Mesendoderm (in vitro differentiated cells): ENCODE measurements around the gene MC1R.

Source experiments
- DNase-seq: peaks from one replicate; pipeline ENCODE4 v3.0.0; 2013
- H2AK5ac ChIP-seq: 2 replicates; pipeline ENCODE4 v1.6.1; 2013; ENCODE audit warnings: low read length, inconsistent platforms
- H2BK120ac ChIP-seq: 2 replicates; pipeline ENCODE4 v1.6.1; 2013; ENCODE audit warnings: low read depth, mild to moderate bottlenecking, low read length, moderate library complexity, mixed read lengths
- H2BK15ac ChIP-seq: replicated peaks from 2 replicates; pipeline ENCODE4 v1.6.1; 2013; ENCODE audit warnings: low read depth, mild to moderate bottlenecking, moderate library complexity
- H2BK5ac ChIP-seq: 2 replicates; pipeline ENCODE4 v1.6.1; 2013; ENCODE audit warnings: low read length, inconsistent platforms
- H3K18ac ChIP-seq: 2 replicates; pipeline ENCODE4 v1.6.1; 2013; ENCODE audit warnings: mild to moderate bottlenecking, low read length, mixed read lengths
- H3K23ac ChIP-seq: one replicate; pipeline ENCODE4 v1.6.1; 2013; ENCODE audit warnings: low read length
- H3K27ac ChIP-seq: 2 replicates; pipeline ENCODE4 v1.5.1; 2013; ENCODE audit warnings: low read depth, mild to moderate bottlenecking, inconsistent platforms, low read length, moderate library complexity
- H3K27me3 ChIP-seq: 2 replicates; pipeline ENCODE4 v1.6.1; 2013; ENCODE audit warnings: low read length, control low read depth, mild to moderate bottlenecking, inconsistent platforms; ENCODE audit not compliant: insufficient read depth, poor library complexity
- H3K36me3 ChIP-seq: 2 replicates; pipeline ENCODE4 v1.6.1; 2013; ENCODE audit warnings: low read length, inconsistent platforms; ENCODE audit not compliant: control insufficient read depth, insufficient read depth
- H3K4ac ChIP-seq: one replicate; pipeline ENCODE4 v1.6.1; 2013; ENCODE audit warnings: low read depth, mild to moderate bottlenecking, low read length, moderate library complexity
- H3K4me1 ChIP-seq: 2 replicates; pipeline ENCODE4 v1.6.1; 2013; ENCODE audit warnings: low read depth, low read length, inconsistent platforms; ENCODE audit not compliant: control insufficient read depth
- H3K4me2 ChIP-seq: 2 replicates; pipeline ENCODE4 v1.6.1; 2013; ENCODE audit warnings: low read length
- H3K4me3 ChIP-seq: 2 replicates; pipeline ENCODE4 v1.5.1; 2013; ENCODE audit warnings: mild to moderate bottlenecking, low read length
- H3K56ac ChIP-seq: one replicate; pipeline ENCODE4 v1.6.1; 2013; ENCODE audit warnings: low read length
- H3K79me1 ChIP-seq: 2 replicates; pipeline ENCODE4 v1.6.1; 2013; ENCODE audit warnings: low read length, inconsistent platforms
- H3K79me2 ChIP-seq: 2 replicates; pipeline ENCODE4 v1.6.1; 2013; ENCODE audit warnings: mild to moderate bottlenecking, low read length; ENCODE audit not compliant: control insufficient read depth, insufficient read depth
- H3K9ac ChIP-seq: 2 replicates; pipeline ENCODE4 v1.6.1; 2013; ENCODE audit warnings: low read length, inconsistent platforms
- H4K5ac ChIP-seq: one replicate; pipeline ENCODE4 v1.6.1; 2013; ENCODE audit warnings: low read length
- H4K8ac ChIP-seq: one replicate; pipeline ENCODE4 v1.6.1; 2013; ENCODE audit warnings: low read depth, mild to moderate bottlenecking, control low read depth, low read length, moderate library complexity
- WGBS: extraction: QIAGEN DNeasy Blood & Tissue Kit; methylation state at CpG from one replicate; pipeline ENCODE4 v1.1.7; 2013; ENCODE audit warnings: low lambda C conversion rate, missing lambda C conversion rate; ENCODE audit not compliant: insufficient coverage; ENCODE audit errors: extremely low coverage; 5-methylcytosine and 5-hydroxymethylcytosine counted together

Gene MC1R

GRCh38 chr16:89938175-89938885, 19.7 kb downstream of the MC1R start:
- Histone ChIP-seq H3K79me1 (no peaks in the 10 kb centered on the region), H3K56ac (no peak overlapping the region), H3K4me3 (no peak overlapping the region), H2BK15ac (no peak overlapping the region), H2BK120ac (no peak overlapping the region), H2BK5ac (no peak overlapping the region), H3K4ac (no peak overlapping the region), H3K23ac (no peak overlapping the region), H3K4me1 (no peaks in the 10 kb centered on the region), H3K18ac (no peak overlapping the region), H4K5ac (no peak overlapping the region), H3K36me3 (peaks cover 7% of the 10 kb centered on the region), H3K4me2 (no peak overlapping the region), H3K27me3 (no peaks in the 10 kb centered on the region), H3K27ac (no peak overlapping the region), H4K8ac (no peak overlapping the region), H3K9ac (no peak overlapping the region), H2AK5ac (no peak overlapping the region), H3K79me2 (no peaks in the 10 kb centered on the region)
- no CpG with 5 or more reads among the region's 21 CpGs for WGBS
- no peak for DNase-seq

DNA sequence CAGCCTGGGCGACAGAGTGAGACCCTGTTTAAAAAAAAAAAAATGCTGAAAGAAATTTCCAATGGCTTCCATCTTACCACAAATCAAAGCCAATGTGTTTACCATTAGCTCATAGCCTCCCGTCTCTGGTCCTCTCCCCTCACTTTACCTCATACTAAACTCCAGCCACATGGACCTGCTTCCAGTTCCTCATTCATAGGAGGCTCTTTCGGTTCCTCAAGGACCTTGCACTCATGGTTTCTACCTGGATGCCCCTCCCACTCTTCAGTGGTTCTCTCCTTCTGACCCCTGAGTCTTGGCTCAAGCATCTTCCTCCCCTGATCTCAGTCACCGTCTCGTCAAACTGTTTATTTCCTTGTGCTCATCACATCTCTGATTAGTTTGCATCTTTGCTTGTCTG, 26.1 kb downstream of the MC1R start:
- Histone ChIP-seq H3K18ac (no peak overlapping the region), H3K79me1 (no peaks in the 10 kb centered on the region), H3K23ac (no peak overlapping the region), H3K56ac (no peak overlapping the region), H3K36me3 (no peaks in the 10 kb centered on the region), H3K4ac (no peak overlapping the region), H3K79me2 (no peaks in the 10 kb centered on the region), H3K4me1 (no peaks in the 10 kb centered on the region), H4K8ac (no peak overlapping the region), H2BK120ac (no peak overlapping the region), H3K27ac (no peak overlapping the region), H3K9ac (no peak overlapping the region), H2AK5ac (no peak overlapping the region), H2BK5ac (no peak overlapping the region), H4K5ac (no peak overlapping the region), H3K27me3 (no peaks in the 10 kb centered on the region), H3K4me2 (no peak overlapping the region), H3K4me3 (no peak overlapping the region), H2BK15ac (no peak overlapping the region)
- no CpG with 5 or more reads among the region's 5 CpGs for WGBS
- DNase-seq = no peak

GRCh38 chr16:89945654-89946053, 27.0 kb downstream of the MC1R start:
- Histone ChIP-seq H3K4me2 (no peak overlapping the region), H3K18ac (no peak overlapping the region), H4K8ac (no peak overlapping the region), H3K56ac (no peak overlapping the region), H3K79me2 (no peaks in the 10 kb centered on the region), H3K27me3 (no peaks in the 10 kb centered on the region), H4K5ac (no peak overlapping the region), H3K4ac (no peak overlapping the region), H2BK15ac (no peak overlapping the region), H3K4me1 (no peaks in the 10 kb centered on the region), H2AK5ac (no peak overlapping the region), H2BK120ac (no peak overlapping the region), H3K23ac (no peak overlapping the region), H3K27ac (no peak overlapping the region), H3K79me1 (no peaks in the 10 kb centered on the region), H3K9ac (no peak overlapping the region), H2BK5ac (no peak overlapping the region), H3K36me3 (no peaks in the 10 kb centered on the region), H3K4me3 (no peak overlapping the region)
- no CpG with 5 or more reads among the region's 7 CpGs for WGBS
- no peak for DNase-seq

GRCh38 chr16:89946515-89946914, 27.9 kb downstream of the MC1R start:
- WGBS = no CpG with 5 or more reads among the region's 5 CpGs

GRCh38 chr16:89949121-89949742, 30.6 kb downstream of the MC1R start:
- Histone ChIP-seq H3K56ac (peak overlapping the region; percentile 80), H2AK5ac (no peak overlapping the region), H3K18ac (no peak overlapping the region), H3K4me1 (no peaks in the 10 kb centered on the region), H3K4me3 (peak overlapping the region; percentile 41), H3K27me3 (no peaks in the 10 kb centered on the region), H3K79me2 (no peaks in the 10 kb centered on the region), H4K5ac (no peak overlapping the region), H2BK5ac (no peak overlapping the region), H3K4ac (no peak overlapping the region), H3K9ac (peak overlapping the region; percentile 77), H3K27ac (no peak overlapping the region), H2BK120ac (no peak overlapping the region), H2BK15ac (no peak overlapping the region), H3K79me1 (no peaks in the 10 kb centered on the region), H3K4me2 (peak overlapping the region; percentile 61), H3K23ac (no peak overlapping the region), H4K8ac (no peak overlapping the region), H3K36me3 (no peaks in the 10 kb centered on the region)
- no CpG with 5 or more reads among the region's 55 CpGs for WGBS
- no peak for DNase-seq

More at GRCh38 chr16:89946515-89946914, 27.9 kb downstream of the MC1R start:
- Histone ChIP-seq H3K4me2 (no peak overlapping the region), H3K79me2 (no peaks in the 10 kb centered on the region), H3K27ac (no peak overlapping the region), H4K8ac (no peak overlapping the region), H3K36me3 (no peaks in the 10 kb centered on the region), H2BK15ac (no peak overlapping the region), H3K4me3 (no peak overlapping the region), H3K79me1 (no peaks in the 10 kb centered on the region), H3K18ac (no peak overlapping the region), H3K27me3 (no peaks in the 10 kb centered on the region), H2AK5ac (no peak overlapping the region), H3K4me1 (no peaks in the 10 kb centered on the region), H2BK5ac (no peak overlapping the region), H3K23ac (no peak overlapping the region), H4K5ac (no peak overlapping the region), H2BK120ac (no peak overlapping the region), H3K4ac (no peak overlapping the region), H3K56ac (no peak overlapping the region), H3K9ac (no peak overlapping the region)
- DNase-seq = no peak
